Fibroblast of villous mesenchyme (primary cell): ENCODE data around the gene CAMK2D. TPM values are rescaled to one million over a fixed set of nuclear protein-coding genes. Genes with fewer than 3 reads are reported as not detected.

Experiments
- DNase-seq: peaks from one replicate; pipeline ENCODE4 v3.0.0-alpha.2; 2010; ENCODE audit warnings: low read depth
- H3K4me3 ChIP-seq: 2 replicates; pipeline ENCODE4 v1.5.1; 2011; ENCODE audit warnings: low read depth, mild to moderate bottlenecking, low read length
- total RNA-seq: library from RNA; depleted of rRNA; stranded (reverse); fragments of >200 nt; gene quantifications from 2 replicates; pipeline ENCODE4 v1.2.3, GENCODE V29; 2012
- TF ChIP-seq, protein P1 (sequence below): IDR thresholded peaks from 2 replicates; pipeline ENCODE4 v1.5.1; 2012; ENCODE audit warnings: low read depth, mild to moderate bottlenecking, low read length; ENCODE audit not compliant: insufficient read depth

The CAMK2D gene
- total RNA-seq, 1 donor, result 161 TPM

DNA sequence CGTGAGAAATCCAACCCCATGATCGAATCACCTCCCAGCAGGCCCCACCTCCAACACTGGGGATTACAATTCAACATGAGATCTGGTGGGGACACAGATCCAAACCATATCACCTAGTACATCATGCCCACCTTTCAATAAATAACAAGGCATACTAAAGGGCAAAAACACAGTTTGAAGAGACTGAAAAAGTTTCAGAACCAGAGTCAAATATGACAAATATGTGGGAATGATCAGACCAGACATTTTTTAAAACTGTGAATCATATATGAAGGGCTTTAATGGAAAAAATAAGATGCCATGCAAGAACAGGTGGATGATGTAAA is 167.3 kb downstream of the CAMK2D start:
- no peak for DNase-seq
- TF ChIP-seq, protein P1, sequence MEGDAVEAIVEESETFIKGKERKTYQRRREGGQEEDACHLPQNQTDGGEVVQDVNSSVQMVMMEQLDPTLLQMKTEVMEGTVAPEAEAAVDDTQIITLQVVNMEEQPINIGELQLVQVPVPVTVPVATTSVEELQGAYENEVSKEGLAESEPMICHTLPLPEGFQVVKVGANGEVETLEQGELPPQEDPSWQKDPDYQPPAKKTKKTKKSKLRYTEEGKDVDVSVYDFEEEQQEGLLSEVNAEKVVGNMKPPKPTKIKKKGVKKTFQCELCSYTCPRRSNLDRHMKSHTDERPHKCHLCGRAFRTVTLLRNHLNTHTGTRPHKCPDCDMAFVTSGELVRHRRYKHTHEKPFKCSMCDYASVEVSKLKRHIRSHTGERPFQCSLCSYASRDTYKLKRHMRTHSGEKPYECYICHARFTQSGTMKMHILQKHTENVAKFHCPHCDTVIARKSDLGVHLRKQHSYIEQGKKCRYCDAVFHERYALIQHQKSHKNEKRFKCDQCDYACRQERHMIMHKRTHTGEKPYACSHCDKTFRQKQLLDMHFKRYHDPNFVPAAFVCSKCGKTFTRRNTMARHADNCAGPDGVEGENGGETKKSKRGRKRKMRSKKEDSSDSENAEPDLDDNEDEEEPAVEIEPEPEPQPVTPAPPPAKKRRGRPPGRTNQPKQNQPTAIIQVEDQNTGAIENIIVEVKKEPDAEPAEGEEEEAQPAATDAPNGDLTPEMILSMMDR, result no peak
- no peak overlapping the region for H3K4me3 ChIP-seq

DNA sequence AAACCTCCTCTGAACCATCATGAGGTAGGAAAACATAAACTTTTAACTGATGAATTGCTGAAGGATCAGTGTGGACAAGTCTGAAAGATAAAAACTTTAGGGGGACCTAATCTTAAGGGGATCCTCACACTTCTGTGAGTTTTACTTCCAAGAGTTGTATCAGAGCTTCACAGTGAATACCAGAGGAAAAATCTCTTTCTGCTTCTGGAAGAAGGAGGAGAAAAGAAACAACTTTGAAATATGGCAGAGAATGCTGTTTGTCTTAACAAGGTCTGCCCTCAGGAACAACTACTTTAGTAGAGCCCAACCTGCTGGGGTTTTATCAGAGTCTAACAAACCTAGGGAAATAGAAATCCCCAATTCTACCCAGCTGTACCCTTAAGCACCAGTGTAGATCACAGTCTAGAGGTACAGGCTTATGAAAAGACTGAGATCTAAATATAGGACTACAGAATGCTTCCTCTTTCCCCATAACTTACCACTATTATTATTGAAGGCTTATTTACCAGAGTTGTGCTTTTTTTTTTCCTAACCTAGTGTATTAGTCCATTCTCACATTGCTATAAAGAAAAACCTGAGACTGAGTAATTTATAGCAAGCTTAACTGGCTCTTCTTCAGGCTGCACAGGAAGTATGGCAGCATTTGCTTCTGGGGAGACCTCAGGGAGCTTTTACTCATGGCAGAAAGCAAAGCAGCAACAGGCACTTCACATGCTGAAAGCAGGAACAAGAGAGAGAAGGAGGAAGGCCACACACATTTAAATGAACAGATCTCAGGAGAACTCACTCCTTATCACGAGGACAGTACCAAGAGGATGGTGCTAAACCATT is 167.9 kb downstream of the CAMK2D start:
- no peak for DNase-seq
- TF ChIP-seq, protein P1, result no peak
- no peak overlapping the region for H3K4me3 ChIP-seq

DNA sequence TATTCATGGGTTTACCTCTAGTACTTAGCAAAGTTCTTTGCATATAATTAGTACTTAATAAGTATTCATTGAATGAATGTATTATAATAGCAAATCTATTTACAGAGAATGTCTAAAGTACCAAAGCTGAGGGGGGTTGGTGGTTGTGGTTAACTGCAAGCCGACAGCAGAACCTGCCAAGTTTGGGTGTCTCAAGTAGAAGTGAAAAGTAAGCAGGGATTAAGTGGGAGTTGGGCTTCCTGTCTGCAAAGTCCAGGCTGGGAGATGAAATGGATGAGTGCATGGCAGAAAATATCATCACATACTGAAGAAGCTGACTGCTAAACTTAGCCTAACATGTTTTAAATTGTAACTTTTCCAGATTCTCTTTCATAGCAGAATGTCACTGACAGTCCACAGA is 169.6 kb downstream of the CAMK2D start:
- peak; percentile 32 for DNase-seq
- H3K4me3 ChIP-seq, result no peak overlapping the region
- TF ChIP-seq, protein P1, result no peak

DNA sequence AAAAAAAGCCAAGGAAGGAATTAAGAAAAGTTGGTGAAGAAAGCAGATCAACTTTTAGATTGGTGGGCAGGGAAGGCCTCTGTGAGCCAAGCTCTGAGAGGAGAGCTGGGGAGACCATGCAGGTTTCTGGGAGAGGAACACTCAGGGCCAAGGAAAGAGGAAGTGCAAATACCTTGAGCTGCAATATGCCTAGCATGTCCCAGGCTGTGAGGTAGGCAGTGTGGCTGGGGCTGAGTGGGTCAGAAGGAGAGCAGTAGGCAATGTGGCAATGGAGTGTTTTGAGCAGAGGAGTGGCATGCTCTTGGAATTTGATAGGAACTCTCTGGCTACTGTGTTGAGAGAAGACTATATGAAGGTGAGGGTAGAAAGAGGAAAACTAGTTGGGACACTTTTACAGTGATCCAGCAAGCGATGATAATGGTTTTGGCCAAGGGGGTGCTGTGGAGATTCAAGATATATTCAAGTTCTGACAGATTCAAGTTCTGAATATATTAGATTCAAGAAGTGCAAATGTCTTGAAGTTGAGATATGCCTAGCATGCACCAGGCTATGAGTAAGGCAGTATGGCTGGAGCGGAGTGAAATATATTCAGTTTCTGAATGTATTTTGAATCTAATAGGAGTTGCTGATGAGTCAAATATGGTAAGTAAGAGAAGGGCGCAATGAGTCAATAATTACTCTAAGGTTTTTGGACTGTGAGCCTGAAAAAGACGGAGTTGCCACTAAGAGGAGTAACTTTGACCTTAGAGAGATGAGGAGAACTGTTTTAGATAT is 172.5 kb downstream of the CAMK2D start:
- DNase-seq, result no peak
- no peak overlapping the region for H3K4me3 ChIP-seq
- TF ChIP-seq, protein P1, result no peak

DNA sequence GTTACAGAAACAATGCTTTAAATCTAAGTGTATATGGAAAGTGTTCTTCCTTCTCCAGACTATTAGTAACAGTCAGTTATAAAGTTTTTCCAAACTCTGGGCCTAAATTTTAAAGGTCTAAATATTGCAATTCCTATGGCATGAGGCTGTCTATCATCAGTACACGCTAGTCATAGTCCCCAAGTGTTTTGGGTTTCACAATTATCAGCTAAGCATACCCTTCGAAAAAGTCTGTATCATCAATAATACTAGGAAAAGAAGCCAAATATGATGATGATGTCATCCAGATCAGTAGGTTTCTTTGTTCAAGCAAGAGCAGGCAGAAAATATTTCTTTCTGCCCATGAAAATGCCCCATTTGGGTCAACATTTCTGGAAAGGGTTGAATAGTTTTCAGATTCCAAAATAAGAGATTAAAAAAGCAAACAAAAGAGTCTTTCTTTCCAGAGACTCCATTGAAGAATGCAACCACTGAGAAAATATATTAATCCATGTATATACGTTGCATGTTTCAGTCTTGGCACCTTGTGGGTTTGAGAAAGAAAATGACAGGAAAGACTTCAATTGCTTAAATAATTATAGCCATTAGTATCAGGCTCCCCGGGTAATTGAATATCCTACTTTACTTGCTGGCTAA is 173.8 kb downstream of the CAMK2D start:
- DNase-seq, result no peak
- TF ChIP-seq, protein P1, result no peak
- H3K4me3 ChIP-seq, result no peak overlapping the region

DNA sequence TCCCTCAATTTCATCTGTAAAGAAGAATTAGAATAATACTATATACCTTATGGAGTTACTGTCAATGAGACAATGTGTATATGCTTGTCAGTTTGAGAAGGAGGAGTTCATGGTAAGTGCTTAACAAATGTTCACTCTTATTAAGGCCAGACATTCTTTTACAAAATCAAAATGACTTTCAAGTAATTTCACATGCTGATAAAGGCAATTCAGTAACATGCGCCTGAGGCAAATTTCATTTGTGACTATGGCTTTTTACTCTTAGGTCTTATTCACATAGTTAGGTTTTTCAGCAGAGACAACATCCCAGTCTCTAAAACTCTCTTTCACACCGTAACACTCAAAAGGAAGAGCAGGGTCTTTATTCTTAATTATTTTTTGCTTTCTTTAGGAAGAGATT is 174.4 kb downstream of the CAMK2D start:
- no peak overlapping the region for H3K4me3 ChIP-seq
- no peak for DNase-seq
- TF ChIP-seq, protein P1, result no peak
